Measurements from ENCODE around the gene RBPJ.

Gene RBPJ

GRCh38 chr4:26296021-26296420 lies 24.8 kb upstream of the RBPJ start:
- H3K27ac ChIP-seq (ENCODE audit: poor library complexity, severe bottlenecking): no peak overlapping the region
- no peaks in the 10 kb centered on the region for H3K27me3 ChIP-seq (ENCODE audit: insufficient read depth, poor library complexity, severe bottlenecking)
- DNase-seq (ENCODE audit: low spot score) (no peak), ATAC-seq (ENCODE audit: low read depth) (no peak)
- H3K9me3 ChIP-seq (ENCODE audit: severe bottlenecking): no peaks in the 10 kb centered on the region
- TF ChIP-seq CTCF (IDR thresholded peaks at IDR 0.05; ENCODE audit: poor library complexity, severe bottlenecking): no peak
- H3K36me3 ChIP-seq (ENCODE audit: low read depth): no peaks in the 10 kb centered on the region
- H3K4me3 ChIP-seq (ENCODE audit: severe bottlenecking): no peak overlapping the region
- H3K4me1 ChIP-seq (ENCODE audit: insufficient read depth, poor library complexity, severe bottlenecking): peaks cover 2% of the 10 kb centered on the region

GRCh38 chr4:26296514-26296913 lies 24.3 kb upstream of the RBPJ start:
- DNase-seq (ENCODE audit: low spot score) (no peak), ATAC-seq (ENCODE audit: low read depth) (no peak)
- Histone ChIP-seq H3K9me3 (ENCODE audit: severe bottlenecking) (no peaks in the 10 kb centered on the region), H3K4me3 (ENCODE audit: severe bottlenecking) (no peak overlapping the region), H3K27me3 (ENCODE audit: insufficient read depth, poor library complexity, severe bottlenecking) (no peaks in the 10 kb centered on the region), H3K4me1 (ENCODE audit: insufficient read depth, poor library complexity, severe bottlenecking) (peaks cover 2% of the 10 kb centered on the region), H3K27ac (ENCODE audit: poor library complexity, severe bottlenecking) (no peak overlapping the region), H3K36me3 (ENCODE audit: low read depth) (no peaks in the 10 kb centered on the region)
- no peak for TF ChIP-seq CTCF (IDR thresholded peaks at IDR 0.05; ENCODE audit: poor library complexity, severe bottlenecking)

GRCh38 chr4:26297219-26297618 lies 23.6 kb upstream of the RBPJ start:
- Histone ChIP-seq H3K27ac (ENCODE audit: poor library complexity, severe bottlenecking) (no peak overlapping the region), H3K27me3 (ENCODE audit: insufficient read depth, poor library complexity, severe bottlenecking) (no peaks in the 10 kb centered on the region), H3K4me1 (ENCODE audit: insufficient read depth, poor library complexity, severe bottlenecking) (peaks cover 2% of the 10 kb centered on the region), H3K4me3 (ENCODE audit: severe bottlenecking) (no peak overlapping the region), H3K36me3 (ENCODE audit: low read depth) (no peaks in the 10 kb centered on the region), H3K9me3 (ENCODE audit: severe bottlenecking) (no peaks in the 10 kb centered on the region)
- ATAC-seq (ENCODE audit: low read depth) (no peak), DNase-seq (ENCODE audit: low spot score) (no peak)
- no peak for TF ChIP-seq CTCF (IDR thresholded peaks at IDR 0.05; ENCODE audit: poor library complexity, severe bottlenecking)

- Histone ChIP-seq H3K4me1 (ENCODE audit: insufficient read depth, poor library complexity, severe bottlenecking) (peaks cover 2% of the 10 kb centered on the region), H3K27me3 (ENCODE audit: insufficient read depth, poor library complexity, severe bottlenecking) (no peaks in the 10 kb centered on the region), H3K4me3 (ENCODE audit: severe bottlenecking) (no peak overlapping the region), H3K9me3 (ENCODE audit: severe bottlenecking) (no peaks in the 10 kb centered on the region), H3K27ac (ENCODE audit: poor library complexity, severe bottlenecking) (no peak overlapping the region), H3K36me3 (ENCODE audit: low read depth) (no peaks in the 10 kb centered on the region)
- TF ChIP-seq CTCF (IDR thresholded peaks at IDR 0.05; ENCODE audit: poor library complexity, severe bottlenecking): no peak
- ATAC-seq (ENCODE audit: low read depth): no peak
- DNase-seq (ENCODE audit: low spot score): no peak
Measured at GRCh38 chr4:26298198-26298947, 22.4 kb upstream of the RBPJ start.

GRCh38 chr4:26299254-26299882 lies 21.4 kb upstream of the RBPJ start:
- Histone ChIP-seq H3K27ac (ENCODE audit: poor library complexity, severe bottlenecking) (no peak overlapping the region), H3K4me3 (ENCODE audit: severe bottlenecking) (no peak overlapping the region)
- no peak for ATAC-seq (ENCODE audit: low read depth)

More at GRCh38 chr4:26299254-26299882, 21.4 kb upstream of the RBPJ start:
- TF ChIP-seq CTCF (IDR thresholded peaks at IDR 0.05; ENCODE audit: poor library complexity, severe bottlenecking): no peak
- Histone ChIP-seq H3K27me3 (ENCODE audit: insufficient read depth, poor library complexity, severe bottlenecking) (no peaks in the 10 kb centered on the region), H3K36me3 (ENCODE audit: low read depth) (no peaks in the 10 kb centered on the region), H3K9me3 (ENCODE audit: severe bottlenecking) (no peaks in the 10 kb centered on the region), H3K4me1 (ENCODE audit: insufficient read depth, poor library complexity, severe bottlenecking) (peaks cover 2% of the 10 kb centered on the region)
- DNase-seq (ENCODE audit: low spot score): no peak
